ENCODE measurements around the gene C3orf20.

DNA sequence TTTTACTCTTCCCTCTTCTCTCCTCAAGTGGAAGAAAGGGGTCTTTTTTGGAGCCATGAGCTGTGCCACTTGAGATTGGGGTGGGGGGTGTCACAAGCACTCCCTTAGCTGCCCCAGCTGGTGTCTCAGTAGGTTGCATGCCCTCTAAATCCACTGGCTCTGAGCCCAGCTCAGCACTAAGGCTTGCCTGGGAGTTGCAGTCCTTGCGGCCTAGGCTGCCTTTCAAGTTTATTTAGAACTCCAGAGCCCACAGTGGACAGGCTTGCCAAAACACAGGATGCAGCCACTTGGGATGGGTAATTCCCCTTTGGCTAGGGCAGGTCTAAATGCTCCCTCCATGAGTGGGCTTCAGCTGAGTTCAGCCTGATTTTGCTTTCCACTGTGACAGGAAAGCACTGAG lies 24.7 kb downstream of the C3orf20 start:
- TF ChIP-seq CREB1 (IDR thresholded peaks at IDR 0.05; ENCODE audit: low read depth) (no peak), YY1 (IDR thresholded peaks at IDR 0.05; ENCODE audit: low read depth) (no peak), EGR1 (IDR thresholded peaks at IDR 0.05) (no peak)

Measured in Ishikawa (cell line).